HUES6 (cell line): Measurements from ENCODE around the gene PRPS1L1.

Experiments
- H3K27ac ChIP-seq: 2 replicates; pipeline ENCODE4 v1.7.0; 2013; ENCODE audit warnings: low read depth, mild to moderate bottlenecking, low read length, inconsistent platforms
- H3K27me3 ChIP-seq: 2 replicates; pipeline ENCODE4 v1.6.1; 2013; ENCODE audit warnings: low read length; ENCODE audit not compliant: control insufficient read depth, insufficient read depth
- H3K36me3 ChIP-seq: 2 replicates; pipeline ENCODE4 v1.6.1; 2013; ENCODE audit warnings: low read length; ENCODE audit not compliant: control insufficient read depth, insufficient read depth
- H3K4me1 ChIP-seq: 2 replicates; pipeline ENCODE4 v1.6.1; 2013; ENCODE audit warnings: low read length; ENCODE audit not compliant: control insufficient read depth, insufficient read depth
- H3K4me3 ChIP-seq: 2 replicates; pipeline ENCODE4 v1.5.1; 2013; ENCODE audit warnings: low read depth, low read length
- H3K9ac ChIP-seq: one replicate; pipeline ENCODE4 v1.6.1; 2013; ENCODE audit warnings: mild to moderate bottlenecking, low read length
- H3K9me3 ChIP-seq: 2 replicates; pipeline ENCODE4 v1.6.1; 2013; ENCODE audit warnings: low read depth, low read length; ENCODE audit not compliant: control insufficient read depth, insufficient read depth

The PRPS1L1 gene

DNA sequence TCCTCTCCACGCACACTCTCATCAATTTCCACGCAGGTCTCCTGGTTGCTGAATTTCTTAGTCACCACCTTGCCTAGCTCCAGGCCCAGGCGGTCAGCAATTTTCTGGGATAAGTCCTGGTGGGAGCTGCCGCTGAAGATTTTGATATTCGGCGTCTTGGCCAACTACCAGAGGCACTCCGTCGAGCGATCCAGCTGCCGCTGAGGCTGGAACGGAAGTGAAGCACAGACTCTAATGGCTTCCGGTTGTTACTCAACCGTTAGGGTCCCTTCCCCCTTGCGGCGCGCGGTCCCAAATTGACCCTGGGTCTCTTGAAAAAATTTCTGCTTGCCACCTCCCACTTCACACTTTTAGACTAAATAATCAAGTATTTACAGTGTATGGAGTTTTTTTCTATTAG lies at the start of gene PRPS1L1:
PRPS1L1 (minus strand) TSS at position 219 of the 400 bp plus-strand sequence.
- Histone ChIP-seq H3K4me1 (no peaks in the 10 kb centered on the region), H3K27ac (no peak within 1 kb of the TSS), H3K9me3 (no peaks in the 10 kb centered on the region), H3K27me3 (no peaks in the 10 kb centered on the region), H3K4me3 (no peak within 1 kb of the TSS), H3K36me3 (no peaks in the 10 kb centered on the region), H3K9ac (no peak within 1 kb of the TSS)

DNA sequence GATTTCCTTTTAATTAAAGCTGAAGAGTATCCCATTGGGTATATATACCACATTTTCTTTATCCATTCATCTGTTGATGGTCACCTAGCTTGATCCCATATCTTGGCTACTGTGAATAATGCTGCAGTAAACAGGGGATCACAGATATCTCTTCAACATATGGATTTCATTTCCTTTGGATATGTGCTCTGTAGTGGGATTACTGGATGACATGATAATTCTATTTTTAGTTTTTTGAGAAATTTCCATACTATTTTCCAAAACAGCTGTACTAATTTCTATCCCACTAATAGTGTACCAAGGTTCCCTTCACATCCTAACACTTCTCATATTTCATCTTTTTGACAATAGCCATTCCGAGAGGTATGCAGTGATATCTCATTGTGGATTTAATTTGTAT lies 48.8 kb upstream of the PRPS1L1 start:
- no peaks in the 10 kb centered on the region for H3K9me3 ChIP-seq
- H3K27ac ChIP-seq: no peak overlapping the region
- H3K4me3 ChIP-seq: no peak overlapping the region
- no peaks in the 10 kb centered on the region for H3K36me3 ChIP-seq
- no peaks in the 10 kb centered on the region for H3K27me3 ChIP-seq
- H3K4me1 ChIP-seq: no peaks in the 10 kb centered on the region
- no peak overlapping the region for H3K9ac ChIP-seq

DNA sequence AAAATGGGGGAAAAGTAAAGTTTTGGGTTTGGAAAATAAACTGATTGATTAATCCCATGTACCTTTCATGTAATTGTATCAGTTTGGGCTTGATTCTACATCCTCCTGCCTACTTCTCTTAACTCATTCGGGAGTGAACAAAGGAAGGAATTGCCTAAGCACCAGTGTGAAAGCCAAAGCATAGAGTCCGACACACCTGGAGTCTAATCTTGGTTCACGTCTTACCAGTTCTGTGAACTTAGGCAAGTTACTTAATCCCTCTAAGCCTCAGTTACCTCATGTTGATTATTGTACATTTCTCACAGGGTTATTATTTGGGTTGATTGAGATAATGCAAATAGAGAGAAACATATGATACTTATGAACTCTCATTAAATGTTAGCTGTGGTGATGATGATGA lies 41.1 kb upstream of the PRPS1L1 start:
- Histone ChIP-seq H3K27me3 (no peaks in the 10 kb centered on the region), H3K9ac (no peak overlapping the region), H3K4me3 (no peak overlapping the region), H3K36me3 (no peaks in the 10 kb centered on the region), H3K27ac (no peak overlapping the region), H3K9me3 (no peaks in the 10 kb centered on the region), H3K4me1 (no peaks in the 10 kb centered on the region)

DNA sequence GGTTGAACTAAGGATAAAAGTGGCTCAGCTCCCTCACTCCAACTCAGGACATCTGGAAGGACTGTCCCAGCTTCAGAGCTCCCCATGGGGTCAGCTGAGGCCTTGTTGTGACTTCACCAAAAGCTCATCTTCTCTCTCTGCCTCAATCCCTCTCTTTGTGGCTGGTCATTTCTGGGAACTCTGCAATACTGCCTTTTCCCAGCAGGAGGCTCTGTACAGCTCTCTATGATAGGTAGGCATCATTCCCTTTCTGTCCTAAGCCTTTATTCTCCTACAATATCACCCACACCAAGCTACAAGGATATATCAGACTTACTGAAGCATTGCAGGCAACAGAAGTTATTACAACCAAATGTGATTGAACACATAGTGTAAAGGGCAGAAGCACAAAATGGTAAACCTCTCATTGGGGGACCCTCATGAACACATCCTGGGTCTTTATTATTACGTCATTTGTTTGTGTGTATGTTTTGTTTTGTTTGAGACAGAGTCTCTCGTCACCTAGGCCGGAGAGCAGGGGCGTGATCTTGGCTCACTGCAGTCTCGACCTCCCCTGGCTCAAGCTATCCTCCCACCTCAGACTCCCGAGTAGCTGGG lies 36.7 kb upstream of the PRPS1L1 start:
- Histone ChIP-seq H3K4me3 (no peak overlapping the region), H3K9ac (no peak overlapping the region), H3K27ac (no peak overlapping the region), H3K4me1 (no peaks in the 10 kb centered on the region), H3K27me3 (no peaks in the 10 kb centered on the region), H3K9me3 (no peaks in the 10 kb centered on the region), H3K36me3 (no peaks in the 10 kb centered on the region)

DNA sequence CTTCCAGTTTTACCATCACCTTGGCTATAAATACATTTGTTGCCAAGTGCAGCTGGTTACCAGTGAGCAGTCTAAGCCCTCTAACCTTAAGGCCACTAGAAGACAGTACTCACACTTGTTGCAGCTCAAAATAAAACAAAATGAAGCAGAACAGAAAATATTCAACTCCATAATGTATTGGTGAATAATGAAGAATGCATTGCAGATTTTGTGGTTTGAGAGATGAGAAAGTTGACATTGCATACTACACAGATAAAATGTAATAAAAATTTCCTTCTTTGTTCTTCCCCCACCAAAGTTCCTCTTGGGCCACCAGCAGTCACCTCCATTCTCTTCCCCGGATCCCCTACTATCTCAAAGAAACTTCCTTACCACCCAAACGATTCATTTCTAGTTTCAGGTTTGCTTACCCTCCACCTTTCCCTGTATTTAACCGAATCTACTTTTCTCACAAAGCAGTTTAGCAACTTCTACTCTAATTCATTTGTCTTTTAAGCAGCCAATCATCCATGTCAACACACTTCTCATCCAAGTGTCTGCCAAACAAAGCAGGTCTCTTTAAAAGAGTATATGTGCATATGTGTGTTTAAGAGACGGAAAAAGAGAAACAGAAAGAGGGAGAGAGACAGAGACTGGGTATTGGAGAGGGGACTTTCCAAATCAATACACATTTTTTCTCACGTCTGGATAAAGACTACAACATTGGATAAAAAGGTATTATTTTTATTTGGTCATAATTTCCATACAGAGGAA lies 35.7 kb upstream of the PRPS1L1 start:
- H3K27ac ChIP-seq: no peak overlapping the region
- peaks cover 5% of the 10 kb centered on the region for H3K4me1 ChIP-seq
- no peak overlapping the region for H3K9ac ChIP-seq
- no peak overlapping the region for H3K4me3 ChIP-seq
- H3K9me3 ChIP-seq: no peaks in the 10 kb centered on the region
- no peaks in the 10 kb centered on the region for H3K36me3 ChIP-seq
- no peaks in the 10 kb centered on the region for H3K27me3 ChIP-seq

DNA sequence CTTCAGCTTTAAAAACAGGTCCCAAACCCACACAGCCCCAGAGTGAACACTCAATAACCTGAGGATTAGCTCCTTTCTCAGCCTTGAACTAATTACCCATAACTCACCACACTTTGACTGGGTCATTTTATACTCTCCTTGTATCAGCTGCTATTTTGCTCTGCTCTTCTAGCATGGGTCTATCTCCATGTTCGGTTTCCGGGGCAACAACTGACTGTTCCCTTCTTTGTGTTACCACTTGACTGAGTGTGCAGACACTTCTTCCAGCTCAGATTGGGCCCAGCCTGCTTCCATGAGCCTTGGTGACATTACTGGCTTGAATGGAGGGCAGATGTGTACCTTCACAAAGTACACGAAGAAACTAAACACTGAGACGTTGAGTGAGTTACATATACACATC lies 31.5 kb upstream of the PRPS1L1 start:
- Histone ChIP-seq H3K4me1 (peaks cover 5% of the 10 kb centered on the region), H3K4me3 (no peak overlapping the region), H3K27ac (no peak overlapping the region), H3K9me3 (no peaks in the 10 kb centered on the region), H3K27me3 (no peaks in the 10 kb centered on the region), H3K9ac (no peak overlapping the region), H3K36me3 (no peaks in the 10 kb centered on the region)

DNA sequence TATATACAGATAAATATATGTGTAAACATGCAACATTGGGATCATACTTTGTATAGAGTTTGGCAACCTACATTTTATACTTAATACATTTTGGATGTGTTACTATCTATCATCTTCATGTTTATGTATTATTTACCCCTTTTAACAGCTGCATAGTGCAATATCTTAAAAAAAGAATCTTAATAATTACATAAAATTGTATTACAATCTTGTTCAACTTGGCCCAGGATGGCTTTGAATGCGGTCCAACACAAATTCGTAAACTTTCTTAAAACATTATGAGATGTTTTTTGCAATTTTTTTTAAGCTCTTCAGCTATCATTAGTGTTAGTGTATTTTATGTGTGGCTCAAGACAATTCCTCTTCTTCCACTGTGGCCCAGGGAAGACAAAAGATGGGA lies 26.3 kb upstream of the PRPS1L1 start:
- Histone ChIP-seq H3K9ac (no peak overlapping the region), H3K36me3 (no peaks in the 10 kb centered on the region), H3K27me3 (no peaks in the 10 kb centered on the region), H3K4me3 (no peak overlapping the region), H3K27ac (no peak overlapping the region), H3K4me1 (peaks cover 2% of the 10 kb centered on the region), H3K9me3 (no peaks in the 10 kb centered on the region)

DNA sequence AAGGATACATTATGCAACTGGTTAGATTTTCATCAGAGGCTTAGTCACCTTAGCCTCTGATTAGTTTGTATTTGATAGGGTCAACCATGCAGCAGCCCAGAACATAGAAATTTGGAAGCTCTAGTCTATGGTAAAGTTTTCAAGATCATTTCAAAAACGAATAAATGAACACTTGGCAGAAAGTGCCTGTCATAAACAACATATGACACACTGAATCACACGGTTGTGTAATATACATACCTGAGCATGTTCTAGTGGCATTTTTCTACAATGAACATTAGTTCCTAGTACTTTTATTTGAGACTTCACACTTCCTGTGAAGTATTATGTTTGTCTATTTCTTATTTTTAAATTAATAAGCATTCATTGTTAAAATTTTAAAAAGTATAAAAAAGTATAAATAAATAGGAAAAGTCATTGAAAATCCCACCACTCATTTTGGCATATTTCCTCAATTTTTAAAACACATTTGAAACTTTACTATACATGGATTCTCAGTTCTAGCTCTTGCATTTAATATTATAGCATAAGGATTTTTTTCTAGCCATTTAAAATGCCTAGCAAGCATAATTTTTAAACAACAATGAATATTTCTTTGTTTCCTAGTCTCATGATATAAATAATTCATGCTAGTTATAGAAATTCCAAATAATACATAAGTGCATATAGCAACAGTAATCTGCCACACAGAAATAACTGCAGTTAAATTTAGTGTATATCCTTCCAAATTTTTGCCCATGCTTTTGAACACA lies 25.7 kb upstream of the PRPS1L1 start:
- H3K27ac ChIP-seq: no peak overlapping the region
- no peaks in the 10 kb centered on the region for H3K9me3 ChIP-seq
- no peaks in the 10 kb centered on the region for H3K27me3 ChIP-seq
- H3K4me3 ChIP-seq: no peak overlapping the region
- H3K4me1 ChIP-seq: no peaks in the 10 kb centered on the region
- H3K36me3 ChIP-seq: no peaks in the 10 kb centered on the region
- H3K9ac ChIP-seq: no peak overlapping the region

DNA sequence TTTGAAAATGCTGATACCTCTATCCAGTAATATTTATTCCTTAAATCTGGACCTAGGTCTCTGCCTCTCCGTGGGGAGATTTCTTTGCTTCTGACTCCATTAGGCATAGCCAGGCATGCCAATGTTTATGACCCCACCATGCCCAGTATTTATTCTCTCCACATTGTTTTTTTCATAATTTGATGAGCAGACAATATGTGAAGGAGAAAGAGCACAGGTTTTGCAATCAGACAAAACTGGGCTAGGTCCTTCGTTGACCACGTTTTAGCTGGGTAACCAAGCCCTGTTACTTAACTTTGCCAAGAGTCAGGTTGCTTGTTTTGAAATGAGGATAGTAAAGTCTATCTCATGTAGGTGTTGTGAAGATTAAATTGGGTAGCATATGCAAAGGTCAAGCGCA lies 21.6 kb upstream of the PRPS1L1 start:
- Histone ChIP-seq H3K4me3 (no peak overlapping the region), H3K4me1 (no peaks in the 10 kb centered on the region), H3K9ac (no peak overlapping the region), H3K9me3 (no peaks in the 10 kb centered on the region), H3K27me3 (no peaks in the 10 kb centered on the region), H3K27ac (no peak overlapping the region), H3K36me3 (no peaks in the 10 kb centered on the region)

DNA sequence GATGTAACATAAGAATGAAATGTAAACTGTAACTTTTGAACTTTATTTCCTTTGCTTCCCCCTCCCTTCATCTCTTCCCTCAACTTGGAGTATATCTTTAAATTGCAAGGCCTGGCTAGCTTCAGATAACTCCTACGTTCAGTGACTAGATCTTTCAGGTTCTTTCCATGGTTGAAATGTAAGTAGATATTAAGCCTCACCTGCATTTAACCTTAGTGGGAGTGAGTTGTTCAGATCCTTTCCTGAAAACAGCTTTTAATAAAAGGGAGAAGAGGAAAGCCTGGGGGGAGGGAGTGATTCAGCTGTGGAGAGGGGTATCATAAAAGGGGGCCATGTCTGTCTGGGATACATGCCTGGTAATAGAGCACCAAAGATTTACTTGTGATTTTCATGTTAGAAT lies 19.0 kb upstream of the PRPS1L1 start:
- H3K36me3 ChIP-seq: no peaks in the 10 kb centered on the region

DNA sequence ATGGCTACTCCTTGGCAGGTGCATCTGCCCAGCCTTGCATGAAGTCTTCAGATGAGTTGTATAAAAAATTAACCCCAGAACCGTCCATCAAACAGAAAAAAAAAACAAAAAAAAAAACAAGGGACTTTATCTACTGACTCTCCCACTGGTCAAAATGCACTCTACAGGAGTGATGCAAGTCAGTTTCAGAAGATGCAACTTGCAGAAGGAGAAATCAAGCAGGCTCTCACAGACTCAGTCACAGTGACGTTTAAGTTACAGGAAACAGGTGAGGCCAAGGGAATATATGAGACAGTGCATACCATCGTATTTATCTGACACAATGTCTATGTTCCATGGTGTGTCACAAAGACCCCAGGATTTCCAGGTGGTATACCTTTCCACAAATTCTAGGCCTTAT lies 17.5 kb upstream of the PRPS1L1 start:
- no peaks in the 10 kb centered on the region for H3K9me3 ChIP-seq
- H3K4me1 ChIP-seq: no peaks in the 10 kb centered on the region
- H3K9ac ChIP-seq: no peak overlapping the region
- H3K36me3 ChIP-seq: no peaks in the 10 kb centered on the region
- H3K4me3 ChIP-seq: no peak overlapping the region
- H3K27me3 ChIP-seq: no peaks in the 10 kb centered on the region
- H3K27ac ChIP-seq: no peak overlapping the region

More for the DNA sequence above, 19.0 kb upstream of the PRPS1L1 start:
- Histone ChIP-seq H3K9me3 (no peaks in the 10 kb centered on the region), H3K27ac (no peak overlapping the region), H3K4me3 (no peak overlapping the region), H3K9ac (no peak overlapping the region), H3K27me3 (no peaks in the 10 kb centered on the region), H3K4me1 (no peaks in the 10 kb centered on the region)
